Osteoblast (primary cell): ENCODE data around the gene ZNF384. TPM values are rescaled to one million over a fixed set of nuclear protein-coding genes. Genes with fewer than 3 reads are reported as not detected.

Source experiments
- DNase-seq: peaks from one replicate; pipeline ENCODE4 v3.0.0; 2011; ENCODE audit warnings: low spot score, mixed read lengths; ENCODE audit not compliant: insufficient read length; ENCODE audit errors: missing footprints
- H2AFZ ChIP-seq: 2 replicates; pipeline ENCODE4 v1.6.0; 2011; ENCODE audit warnings: mild to moderate bottlenecking, low read length
- H3K27ac ChIP-seq: 2 replicates; pipeline ENCODE4 v1.5.1; 2011; ENCODE audit warnings: mild to moderate bottlenecking, low read depth, low read length, moderate library complexity
- H3K27me3 ChIP-seq: 2 replicates; pipeline ENCODE4 v1.6.0; 2012; ENCODE audit warnings: mild to moderate bottlenecking, control low read depth, inconsistent platforms, low read length, moderate library complexity; ENCODE audit not compliant: insufficient read depth
- H3K36me3 ChIP-seq: 2 replicates; pipeline ENCODE4 v1.5.1; 2011; ENCODE audit warnings: mild to moderate bottlenecking, low read length, control low read depth, moderate library complexity; ENCODE audit not compliant: insufficient read depth
- H3K4me1 ChIP-seq: 2 replicates; pipeline ENCODE4 v1.5.1; 2011; ENCODE audit warnings: mild to moderate bottlenecking, low read length, control low read depth, moderate library complexity; ENCODE audit not compliant: insufficient read depth
- H3K4me2 ChIP-seq: 2 replicates; pipeline ENCODE4 v1.6.0; 2011; ENCODE audit warnings: mild to moderate bottlenecking, low read length; ENCODE audit not compliant: insufficient read depth
- H3K4me3 ChIP-seq: fragments of 200-600 bp; sonication (generic); 3 replicates; pipeline ENCODE4 v1.5.1; 2012; ENCODE audit warnings: mild to moderate bottlenecking, low read length, inconsistent platforms; ENCODE audit not compliant: insufficient read depth
- H3K79me2 ChIP-seq: 2 replicates; pipeline ENCODE4 v1.6.0; 2012; ENCODE audit warnings: mild to moderate bottlenecking, low read length, control low read depth, inconsistent platforms; ENCODE audit not compliant: insufficient read depth
- H3K9me3 ChIP-seq: 2 replicates; pipeline ENCODE4 v1.5.1; 2011; ENCODE audit warnings: low read depth, low read length, control low read depth
- H4K20me1 ChIP-seq: 2 replicates; pipeline ENCODE4 v1.6.0; 2012; ENCODE audit warnings: mild to moderate bottlenecking, low read length, control low read depth; ENCODE audit not compliant: insufficient read depth
- CTCF ChIP-seq: IDR thresholded peaks from 2 replicates; pipeline ENCODE4 v1.5.1; 2011; ENCODE audit warnings: mild to moderate bottlenecking, low read depth, low read length, moderate library complexity; ENCODE audit errors: extremely low read depth
- total RNA-seq: library from RNA; depleted of rRNA; stranded (reverse); fragments of >200 nt; gene quantifications from 2 replicates; pipeline ENCODE4 v1.2.3, GENCODE V29; 2012

ZNF384 gene
- total RNA-seq, 1 donor, result 19.9 TPM

GRCh38 chr12:6734506-6735387 lies 45.6 kb upstream of the ZNF384 start:
- Histone ChIP-seq H3K27me3 (no peaks in the 10 kb centered on the region), H3K4me3 (no peak overlapping the region), H3K4me1 (peaks cover 11% of the 10 kb centered on the region), H3K79me2 (no peaks in the 10 kb centered on the region), H3K27ac (no peak overlapping the region), H4K20me1 (no peaks in the 10 kb centered on the region), H3K36me3 (peaks cover 35% of the 10 kb centered on the region), H3K4me2 (no peak overlapping the region), H2AFZ (no peak overlapping the region), H3K9me3 (no peaks in the 10 kb centered on the region)
- no peak for TF ChIP-seq CTCF
- DNase-seq, result no peak

- peaks cover 62% of the 10 kb centered on the region for H3K36me3 ChIP-seq
- no peak overlapping the region for H2AFZ ChIP-seq
- no peak for DNase-seq
- no peaks in the 10 kb centered on the region for H3K27me3 ChIP-seq
- H3K4me3 ChIP-seq, result no peak overlapping the region
- H3K9me3 ChIP-seq, result no peaks in the 10 kb centered on the region
- no peak for TF ChIP-seq CTCF
- no peak overlapping the region for H3K4me2 ChIP-seq
- H3K79me2 ChIP-seq, result peaks cover 6% of the 10 kb centered on the region
- no peak overlapping the region for H3K27ac ChIP-seq
- H3K4me1 ChIP-seq, result no peaks in the 10 kb centered on the region
- no peaks in the 10 kb centered on the region for H4K20me1 ChIP-seq
These were observed 41.0 kb upstream of the ZNF384 start for GRCh38 chr12:6730169-6730568.

- Histone ChIP-seq H3K4me2 (no peak overlapping the region), H4K20me1 (no peaks in the 10 kb centered on the region), H3K27me3 (no peaks in the 10 kb centered on the region), H3K4me3 (no peak overlapping the region), H3K9me3 (no peaks in the 10 kb centered on the region), H2AFZ (no peak overlapping the region), H3K27ac (no peak overlapping the region), H3K79me2 (peaks cover 14% of the 10 kb centered on the region), H3K4me1 (peaks cover 8% of the 10 kb centered on the region), H3K36me3 (peaks cover 54% of the 10 kb centered on the region)
- no peak for DNase-seq
- no peak for TF ChIP-seq CTCF
These were observed 40.0 kb upstream of the ZNF384 start for GRCh38 chr12:6729186-6729585.

GRCh38 chr12:6725350-6725749 lies 36.2 kb upstream of the ZNF384 start:
- no peak for TF ChIP-seq CTCF
- Histone ChIP-seq H4K20me1 (no peaks in the 10 kb centered on the region), H3K79me2 (peaks cover 17% of the 10 kb centered on the region), H3K27me3 (no peaks in the 10 kb centered on the region), H3K36me3 (peaks cover 33% of the 10 kb centered on the region), H3K4me1 (peaks cover 9% of the 10 kb centered on the region), H3K27ac (no peak overlapping the region), H3K4me2 (no peak overlapping the region), H3K9me3 (no peaks in the 10 kb centered on the region), H3K4me3 (no peak overlapping the region), H2AFZ (no peak overlapping the region)
- no peak for DNase-seq
